WERI-Rb-1 (cell line): ENCODE measurements around the gene LIM2.

Experiments
- DNase-seq: peaks from one replicate; pipeline ENCODE4 v3.0.0-alpha.2; 2020
- H3K27ac ChIP-seq: fragments of 250-450 bp; sonication (Bioruptor Pico); 2 replicates; pipeline ENCODE4 v1.5.1; 2020; ENCODE audit warnings: mild to moderate bottlenecking, moderate library complexity
- H3K27me3 ChIP-seq: fragments of 250-450 bp; sonication (Bioruptor Pico); 2 replicates; pipeline ENCODE4 v1.5.1; 2021; ENCODE audit warnings: mild to moderate bottlenecking, low read depth, moderate library complexity; ENCODE audit not compliant: insufficient read depth, severe bottlenecking
- H3K36me3 ChIP-seq: fragments of 250-450 bp; sonication (Bioruptor Pico); 2 replicates; pipeline ENCODE4 v1.5.1; 2020; ENCODE audit warnings: mild to moderate bottlenecking, moderate library complexity
- H3K4me3 ChIP-seq: 2 replicates; pipeline ENCODE4 v1.5.1; 2011; ENCODE audit warnings: low read depth, mild to moderate bottlenecking, control low read depth, low read length
- H3K9me3 ChIP-seq: fragments of 250-450 bp; sonication (Bioruptor Pico); 2 replicates; pipeline ENCODE4 v1.5.1; 2021; ENCODE audit warnings: mild to moderate bottlenecking, moderate library complexity; ENCODE audit not compliant: severe bottlenecking
- TF ChIP-seq, protein P1 (sequence below): IDR thresholded peaks from 2 replicates; pipeline ENCODE4 v1.5.1; 2011; ENCODE audit warnings: low read depth, mild to moderate bottlenecking, control low read depth, inconsistent platforms, low read length

LIM2 gene, protein sequence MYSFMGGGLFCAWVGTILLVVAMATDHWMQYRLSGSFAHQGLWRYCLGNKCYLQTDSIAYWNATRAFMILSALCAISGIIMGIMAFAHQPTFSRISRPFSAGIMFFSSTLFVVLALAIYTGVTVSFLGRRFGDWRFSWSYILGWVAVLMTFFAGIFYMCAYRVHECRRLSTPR

DNA sequence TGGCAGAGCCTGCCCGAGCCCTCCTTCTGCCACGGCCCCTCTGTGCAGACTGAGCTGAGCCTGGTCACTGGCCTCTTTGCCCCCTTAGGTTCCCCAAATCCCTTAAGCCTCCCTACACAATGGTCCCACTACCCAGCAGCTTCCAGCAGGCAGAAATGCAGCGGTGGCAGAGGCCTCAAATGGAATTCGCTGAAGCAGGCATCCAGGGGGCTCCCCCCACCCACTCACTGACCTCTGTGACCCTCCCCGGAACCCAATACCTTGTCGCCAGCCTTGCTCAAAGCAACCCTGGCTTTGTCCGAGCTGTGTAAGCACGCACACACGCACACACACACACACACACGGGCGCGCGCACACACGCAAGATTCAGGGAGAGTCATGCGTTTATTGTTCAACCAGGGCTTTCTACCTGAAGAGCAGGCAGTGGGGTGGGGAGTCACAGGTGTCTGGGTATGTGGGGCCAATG lies at the start of gene LIM2:
TSS of gene LIM2 (minus strand) at position 51 of the 466 bp plus-strand sequence. CDS start 531 bp downstream, outside the sequence.
- H3K36me3 ChIP-seq, result no peaks in the 10 kb centered on the region
- TF ChIP-seq, protein P1, sequence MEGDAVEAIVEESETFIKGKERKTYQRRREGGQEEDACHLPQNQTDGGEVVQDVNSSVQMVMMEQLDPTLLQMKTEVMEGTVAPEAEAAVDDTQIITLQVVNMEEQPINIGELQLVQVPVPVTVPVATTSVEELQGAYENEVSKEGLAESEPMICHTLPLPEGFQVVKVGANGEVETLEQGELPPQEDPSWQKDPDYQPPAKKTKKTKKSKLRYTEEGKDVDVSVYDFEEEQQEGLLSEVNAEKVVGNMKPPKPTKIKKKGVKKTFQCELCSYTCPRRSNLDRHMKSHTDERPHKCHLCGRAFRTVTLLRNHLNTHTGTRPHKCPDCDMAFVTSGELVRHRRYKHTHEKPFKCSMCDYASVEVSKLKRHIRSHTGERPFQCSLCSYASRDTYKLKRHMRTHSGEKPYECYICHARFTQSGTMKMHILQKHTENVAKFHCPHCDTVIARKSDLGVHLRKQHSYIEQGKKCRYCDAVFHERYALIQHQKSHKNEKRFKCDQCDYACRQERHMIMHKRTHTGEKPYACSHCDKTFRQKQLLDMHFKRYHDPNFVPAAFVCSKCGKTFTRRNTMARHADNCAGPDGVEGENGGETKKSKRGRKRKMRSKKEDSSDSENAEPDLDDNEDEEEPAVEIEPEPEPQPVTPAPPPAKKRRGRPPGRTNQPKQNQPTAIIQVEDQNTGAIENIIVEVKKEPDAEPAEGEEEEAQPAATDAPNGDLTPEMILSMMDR, result no peak
- no peak for DNase-seq
- no peak within 1 kb of the TSS for H3K4me3 ChIP-seq
- no peaks in the 10 kb centered on the region for H3K27me3 ChIP-seq
- no peaks in the 10 kb centered on the region for H3K9me3 ChIP-seq
- H3K27ac ChIP-seq, result no peak within 1 kb of the TSS

DNA sequence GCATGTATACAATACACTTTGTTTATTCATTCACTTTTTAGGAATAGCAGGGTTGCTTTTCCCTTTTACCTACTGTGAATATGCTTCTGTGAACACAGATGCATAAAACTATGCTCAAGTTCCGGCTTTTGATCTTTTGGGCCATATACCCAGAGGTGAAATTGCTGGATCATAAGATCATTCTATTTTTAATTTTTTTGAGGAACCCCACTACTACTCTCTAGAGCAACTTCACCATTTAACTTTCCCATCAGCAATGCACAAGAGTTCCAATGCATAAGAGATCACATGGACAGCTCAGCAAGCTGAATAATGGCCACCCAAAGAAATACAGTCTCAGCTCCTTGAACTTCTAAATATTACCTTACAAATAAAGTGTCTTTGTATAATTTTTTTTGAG lies 46.7 kb upstream of the LIM2 start:
- Histone ChIP-seq H3K36me3 (no peaks in the 10 kb centered on the region), H3K9me3 (peaks cover 3% of the 10 kb centered on the region), H3K27ac (no peak overlapping the region), H3K4me3 (no peak overlapping the region), H3K27me3 (peaks cover 80% of the 10 kb centered on the region)
- TF ChIP-seq, protein P1, result no peak
- DNase-seq, result no peak

DNA sequence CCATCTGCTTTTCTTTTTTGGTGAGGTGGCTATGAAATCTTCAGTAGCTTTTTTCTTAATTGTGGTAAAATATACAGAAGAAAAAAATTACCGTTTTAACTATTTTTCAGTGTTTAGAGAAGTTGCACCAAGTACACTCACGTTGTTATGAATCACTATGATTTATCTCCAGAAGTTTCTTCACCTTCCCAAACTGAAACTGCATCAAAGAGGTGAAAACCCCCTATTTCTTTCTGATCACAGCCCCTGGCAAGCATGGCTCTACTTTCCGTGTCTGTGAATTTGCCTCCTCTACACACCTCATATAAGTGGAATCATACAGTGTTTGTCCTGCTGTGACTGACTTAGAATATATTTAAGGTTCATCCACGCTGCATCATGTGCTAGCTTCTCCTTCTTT lies 45.3 kb upstream of the LIM2 start:
- Histone ChIP-seq H3K36me3 (no peaks in the 10 kb centered on the region), H3K4me3 (no peak overlapping the region), H3K27me3 (peaks cover 84% of the 10 kb centered on the region), H3K9me3 (peaks cover 3% of the 10 kb centered on the region), H3K27ac (no peak overlapping the region)
- DNase-seq, result no peak
- TF ChIP-seq, protein P1, result no peak

DNA sequence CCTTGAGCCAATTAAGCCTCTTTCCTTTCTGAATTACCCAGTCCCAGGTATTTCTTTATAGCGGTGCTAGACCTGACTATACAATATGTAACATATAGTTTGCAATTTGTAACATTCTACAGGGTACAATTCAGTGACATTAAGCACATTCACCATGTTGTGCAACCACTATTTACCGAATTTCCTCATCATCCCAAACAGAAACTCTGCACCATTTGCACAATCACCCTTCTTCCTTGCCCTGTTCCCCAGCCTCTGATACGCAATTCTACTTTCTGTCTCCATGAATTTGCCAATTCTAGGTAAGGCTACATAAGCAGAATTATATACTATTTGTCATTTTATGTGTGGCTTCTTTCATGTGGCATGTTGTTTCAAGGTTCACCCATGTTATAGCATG lies 43.4 kb upstream of the LIM2 start:
- Histone ChIP-seq H3K4me3 (no peak overlapping the region), H3K9me3 (peaks cover 3% of the 10 kb centered on the region), H3K36me3 (no peaks in the 10 kb centered on the region), H3K27ac (no peak overlapping the region), H3K27me3 (peaks cover 86% of the 10 kb centered on the region)
- TF ChIP-seq, protein P1, result no peak
- DNase-seq, result no peak

DNA sequence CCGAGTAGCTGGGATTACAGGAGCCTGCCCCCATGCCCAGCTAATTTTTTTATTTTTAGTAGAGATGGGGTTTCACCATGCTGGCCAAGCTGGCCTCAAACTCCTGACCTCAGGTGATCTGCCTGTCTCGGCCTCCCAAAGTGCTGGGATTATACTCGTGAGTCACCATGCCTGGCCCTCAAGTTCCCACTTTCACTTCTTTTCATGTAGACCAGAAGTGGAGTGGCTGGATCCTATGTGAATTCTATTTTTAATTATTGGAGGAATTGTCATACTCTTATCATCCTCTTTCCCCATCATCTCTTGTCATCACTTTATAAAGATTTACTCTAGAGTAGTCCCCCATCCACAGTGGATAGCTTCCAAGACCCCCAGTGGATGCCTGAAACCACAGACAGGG lies 42.4 kb upstream of the LIM2 start:
- H3K4me3 ChIP-seq, result no peak overlapping the region
- H3K36me3 ChIP-seq, result no peaks in the 10 kb centered on the region
- TF ChIP-seq, protein P1, result no peak
- peaks cover 3% of the 10 kb centered on the region for H3K9me3 ChIP-seq
- no peak overlapping the region for H3K27ac ChIP-seq
- peaks cover 86% of the 10 kb centered on the region for H3K27me3 ChIP-seq
- DNase-seq, result no peak

DNA sequence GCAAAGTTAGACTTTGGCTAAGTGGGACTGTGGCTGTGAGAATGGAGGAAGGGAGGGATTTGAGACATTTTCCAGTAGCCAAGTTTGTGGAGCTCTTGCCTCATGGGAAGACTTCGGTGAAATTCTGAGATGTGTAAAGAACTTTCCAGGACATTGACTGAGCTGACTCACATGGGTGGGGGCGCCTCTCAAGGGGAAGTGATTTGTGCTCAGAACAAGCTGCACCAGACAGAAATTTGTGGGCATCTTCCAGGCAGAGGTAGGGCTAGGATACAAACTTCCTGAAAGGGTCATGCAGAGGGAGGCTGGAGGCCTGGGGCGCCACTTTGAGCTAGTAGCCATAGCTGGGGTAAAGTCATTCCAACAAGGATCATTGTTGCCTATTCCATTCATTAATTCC lies 39.4 kb upstream of the LIM2 start:
- no peak for DNase-seq
- Histone ChIP-seq H3K27me3 (peaks cover 84% of the 10 kb centered on the region), H3K9me3 (peaks cover 3% of the 10 kb centered on the region), H3K4me3 (no peak overlapping the region), H3K27ac (no peak overlapping the region), H3K36me3 (no peaks in the 10 kb centered on the region)
- TF ChIP-seq, protein P1, result no peak
